Central memory CD8-positive, alpha-beta T cell (primary cell): ENCODE measurements around the gene C10orf95.
"Not testable (repeated sequence)": the region's sequence is repeated elsewhere in the genome, so short reads cannot be mapped to it uniquely, and the experiment has no call there.

Experiments
- ATAC-seq: fragments of 150-1000 bp; cut with Tn5 transposase; replicated peaks from 2 replicates; pipeline ENCODE4 v1.10.0; 2022; ENCODE audit warnings: mild to moderate bottlenecking, moderate FRiP score, moderate number of reproducible peaks; ENCODE audit not compliant: poor library complexity, severe bottlenecking; ENCODE audit errors: extremely low read depth
- DNase-seq, 2 donors: peaks; one replicate each; pipeline ENCODE4 v3.0.0; 2021; ENCODE audit warnings: low spot score in 2 of 2
- H3K27ac Mint-ChIP-seq: one replicate; pipeline ENCODE4 v1.8.0; 2022; ENCODE audit warnings: low read depth, mild to moderate bottlenecking, moderate library complexity, mixed read lengths
- H3K27me3 Mint-ChIP-seq: one replicate; pipeline ENCODE4 v1.8.0; 2022; ENCODE audit warnings: mixed read lengths
- H3K36me3 Mint-ChIP-seq: one replicate; pipeline ENCODE4 v1.8.0; 2022; ENCODE audit warnings: mild to moderate bottlenecking, moderate library complexity, mixed read lengths; ENCODE audit not compliant: insufficient read depth
- H3K4me1 Mint-ChIP-seq: one replicate; pipeline ENCODE4 v1.8.0; 2022; ENCODE audit warnings: mixed read lengths
- H3K4me3 Mint-ChIP-seq: one replicate; pipeline ENCODE4 v1.8.0; 2022; ENCODE audit warnings: mild to moderate bottlenecking, moderate library complexity, mixed read lengths
- H3K9me3 Mint-ChIP-seq: one replicate; pipeline ENCODE4 v1.8.0; 2022; ENCODE audit warnings: mixed read lengths

The C10orf95 gene, protein sequence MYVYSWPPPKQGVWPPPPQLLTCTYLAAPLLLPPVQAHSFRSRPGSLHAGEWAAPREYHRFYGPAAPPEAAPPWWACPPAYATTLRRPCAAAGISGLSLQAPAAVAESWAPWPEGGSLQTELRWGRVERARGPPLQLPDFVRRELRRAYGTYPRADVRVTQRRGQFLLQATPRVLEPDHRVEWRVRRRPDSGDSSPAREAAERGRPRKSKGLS

GRCh38 chr10:102451105-102451969 is at the start of gene C10orf95:
Gene C10orf95 (minus strand): TSS chr10:102451543. CDS start chr10:102451093, 450 bp downstream.
- Mint-ChIP-seq H3K27ac (peak within 1 kb of the TSS; percentile 92), H3K36me3 (peaks cover 9% of the 10 kb centered on the region)
- no peak for ATAC-seq

GRCh38 chr10:102500686-102501085 is 49.3 kb upstream of the C10orf95 start:
- not testable (repeated sequence) for H3K4me3 Mint-ChIP-seq, H3K27ac Mint-ChIP-seq, H3K9me3 Mint-ChIP-seq, ATAC-seq, H3K27me3 Mint-ChIP-seq, DNase-seq
- H3K4me1 Mint-ChIP-seq: peaks cover 39% of the 10 kb centered on the region
- peaks cover 18% of the 10 kb centered on the region for H3K36me3 Mint-ChIP-seq

More at GRCh38 chr10:102451105-102451969, at the start of gene C10orf95:
- Mint-ChIP-seq H3K4me3 (peak within 1 kb of the TSS; percentile 90), H3K27me3 (no peaks in the 10 kb centered on the region), H3K9me3 (no peaks in the 10 kb centered on the region), H3K4me1 (peaks cover 20% of the 10 kb centered on the region)
- DNase-seq: no peak

- Mint-ChIP-seq H3K36me3 (peaks cover 16% of the 10 kb centered on the region), H3K27me3 (no peaks in the 10 kb centered on the region), H3K4me1 (peaks cover 27% of the 10 kb centered on the region), H3K9me3 (no peaks in the 10 kb centered on the region), H3K4me3 (no peak overlapping the region), H3K27ac (no peak overlapping the region)
- no peak for ATAC-seq
- DNase-seq: no peak
These were observed 48.0 kb upstream of the C10orf95 start for GRCh38 chr10:102499356-102499755.

GRCh38 chr10:102497545-102497944 is 46.2 kb upstream of the C10orf95 start:
- H3K4me3 Mint-ChIP-seq: no peak overlapping the region
- H3K4me1 Mint-ChIP-seq: peaks cover 35% of the 10 kb centered on the region
- H3K27ac Mint-ChIP-seq: no peak overlapping the region
- H3K36me3 Mint-ChIP-seq: peaks cover 16% of the 10 kb centered on the region
- H3K27me3 Mint-ChIP-seq: no peaks in the 10 kb centered on the region
- ATAC-seq (no peak), DNase-seq (no peak)
- no peaks in the 10 kb centered on the region for H3K9me3 Mint-ChIP-seq

GRCh38 chr10:102493771-102494170 is 42.4 kb upstream of the C10orf95 start:
- H3K4me1 Mint-ChIP-seq: peaks cover 32% of the 10 kb centered on the region
- DNase-seq (no peak), ATAC-seq (no peak)
- no peak overlapping the region for H3K4me3 Mint-ChIP-seq
- no peak overlapping the region for H3K27ac Mint-ChIP-seq
- peaks cover 36% of the 10 kb centered on the region for H3K36me3 Mint-ChIP-seq
- H3K27me3 Mint-ChIP-seq: no peaks in the 10 kb centered on the region
- no peaks in the 10 kb centered on the region for H3K9me3 Mint-ChIP-seq

GRCh38 chr10:102492983-102493382 is 41.6 kb upstream of the C10orf95 start:
- peak overlapping the region; percentile 79 for H3K27ac Mint-ChIP-seq
- H3K4me3 Mint-ChIP-seq: no peak overlapping the region
- H3K27me3 Mint-ChIP-seq: no peaks in the 10 kb centered on the region
- DNase-seq (no peak), ATAC-seq (no peak)
- peaks cover 28% of the 10 kb centered on the region for H3K4me1 Mint-ChIP-seq
- no peaks in the 10 kb centered on the region for H3K9me3 Mint-ChIP-seq
- H3K36me3 Mint-ChIP-seq: peaks cover 44% of the 10 kb centered on the region

DNA sequence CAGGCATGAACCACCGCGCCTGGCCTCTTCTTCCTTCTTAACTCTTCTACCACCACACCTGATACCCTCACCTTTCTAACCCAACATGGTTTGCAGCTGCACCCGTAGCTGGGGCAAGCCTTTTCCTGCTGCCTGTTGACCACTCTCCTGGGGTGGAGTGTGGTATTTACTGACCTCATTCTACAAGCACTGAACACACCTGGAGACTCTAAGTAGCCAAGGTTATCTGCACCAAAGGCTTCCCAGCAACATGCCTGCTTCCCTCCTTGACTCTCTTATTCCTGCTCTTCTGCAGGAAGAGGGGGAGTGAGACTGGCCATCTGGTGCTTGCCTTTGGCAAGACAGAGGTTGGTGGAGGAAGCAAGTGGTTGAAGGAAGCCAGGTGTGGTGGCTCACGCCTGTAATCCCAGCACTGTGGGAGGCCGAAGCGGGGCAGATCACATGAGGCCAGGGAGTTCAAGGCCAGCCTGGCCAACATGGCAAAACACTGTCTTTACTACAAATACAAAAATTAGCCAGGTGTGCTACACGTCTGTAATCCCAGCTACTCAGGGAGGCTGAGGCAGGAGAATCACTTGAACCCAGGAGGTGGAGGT is 41.1 kb upstream of the C10orf95 start:
- Mint-ChIP-seq H3K27me3 (no peaks in the 10 kb centered on the region), H3K27ac (peak overlapping the region; percentile 79), H3K4me1 (peaks cover 23% of the 10 kb centered on the region), H3K9me3 (no peaks in the 10 kb centered on the region), H3K4me3 (no peak overlapping the region), H3K36me3 (peaks cover 49% of the 10 kb centered on the region)
- DNase-seq: no peak
- ATAC-seq: no peak

DNA sequence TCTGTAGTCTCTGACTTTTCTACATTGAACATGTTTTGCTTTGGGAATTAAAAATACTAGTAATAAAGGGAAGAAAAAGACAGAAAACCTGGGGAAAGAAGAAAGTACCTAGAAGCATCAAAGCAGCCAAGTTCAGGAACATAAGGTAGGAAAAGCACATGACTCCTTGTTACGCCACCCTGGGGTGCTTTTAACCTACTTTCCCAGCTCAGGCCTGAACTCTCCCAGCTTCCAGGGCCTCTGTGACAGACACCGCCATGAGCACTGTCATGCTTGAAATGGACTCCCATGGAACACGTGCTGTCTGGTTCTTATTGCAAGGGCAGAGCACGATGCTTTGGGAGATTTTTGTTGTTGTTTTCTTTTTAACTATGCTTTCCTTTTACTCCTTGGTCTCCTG is 39.8 kb upstream of the C10orf95 start:
- DNase-seq: no peak
- Mint-ChIP-seq H3K9me3 (no peaks in the 10 kb centered on the region), H3K27me3 (no peaks in the 10 kb centered on the region), H3K4me1 (peaks cover 18% of the 10 kb centered on the region), H3K36me3 (peaks cover 53% of the 10 kb centered on the region), H3K4me3 (no peak overlapping the region), H3K27ac (no peak overlapping the region)
- no peak for ATAC-seq

DNA sequence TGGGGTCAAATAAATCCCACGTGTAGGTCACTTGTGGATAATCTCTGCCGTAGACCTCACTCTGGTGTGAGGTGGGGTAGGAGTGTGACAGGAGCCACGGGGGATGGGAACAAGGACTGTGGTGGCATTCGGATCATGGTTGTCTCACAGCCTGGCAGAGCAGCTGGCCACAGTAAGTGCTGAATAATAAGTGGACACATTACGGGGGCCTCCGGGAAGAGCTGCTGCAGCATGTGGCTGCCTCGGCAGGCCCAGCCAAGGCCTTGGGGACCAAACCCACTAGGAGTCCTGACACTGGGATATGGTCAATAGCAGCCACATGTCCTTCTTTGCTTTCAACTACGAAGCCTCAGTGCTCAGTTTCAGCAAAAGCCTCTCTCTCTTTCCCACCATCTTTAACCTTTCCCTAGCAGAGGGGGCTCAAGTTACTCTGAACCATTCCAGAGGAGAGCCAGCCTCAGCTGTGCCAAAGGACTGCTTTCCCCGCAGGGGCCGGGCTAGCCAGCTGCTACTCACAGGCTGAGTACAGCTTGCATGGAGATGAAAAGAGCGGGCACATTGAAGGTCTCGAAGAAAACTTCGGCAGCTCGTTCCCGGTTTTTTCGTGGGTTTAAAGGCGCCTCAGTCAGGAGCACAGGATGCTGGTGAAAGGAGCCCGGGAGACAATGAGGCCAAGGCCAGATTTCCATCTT is 33.9 kb upstream of the C10orf95 start:
- H3K9me3 Mint-ChIP-seq: no peaks in the 10 kb centered on the region
- DNase-seq: no peak
- no peak for ATAC-seq
- no peak overlapping the region for H3K4me3 Mint-ChIP-seq
- H3K27ac Mint-ChIP-seq: no peak overlapping the region
- H3K27me3 Mint-ChIP-seq: no peaks in the 10 kb centered on the region
- H3K4me1 Mint-ChIP-seq: no peaks in the 10 kb centered on the region
- H3K36me3 Mint-ChIP-seq: peaks cover 86% of the 10 kb centered on the region

- ATAC-seq (no peak), DNase-seq (no peak)
- Mint-ChIP-seq H3K4me3 (no peak overlapping the region), H3K36me3 (peaks cover 81% of the 10 kb centered on the region), H3K4me1 (peaks cover 3% of the 10 kb centered on the region), H3K27ac (no peak overlapping the region), H3K27me3 (no peaks in the 10 kb centered on the region), H3K9me3 (no peaks in the 10 kb centered on the region)
These were observed 32.7 kb upstream of the C10orf95 start for GRCh38 chr10:102484021-102484420.

- ATAC-seq (no peak), DNase-seq (no peak)
- H3K36me3 Mint-ChIP-seq: peaks cover 53% of the 10 kb centered on the region
These were observed 29.1 kb upstream of the C10orf95 start for GRCh38 chr10:102480396-102480795.

DNA sequence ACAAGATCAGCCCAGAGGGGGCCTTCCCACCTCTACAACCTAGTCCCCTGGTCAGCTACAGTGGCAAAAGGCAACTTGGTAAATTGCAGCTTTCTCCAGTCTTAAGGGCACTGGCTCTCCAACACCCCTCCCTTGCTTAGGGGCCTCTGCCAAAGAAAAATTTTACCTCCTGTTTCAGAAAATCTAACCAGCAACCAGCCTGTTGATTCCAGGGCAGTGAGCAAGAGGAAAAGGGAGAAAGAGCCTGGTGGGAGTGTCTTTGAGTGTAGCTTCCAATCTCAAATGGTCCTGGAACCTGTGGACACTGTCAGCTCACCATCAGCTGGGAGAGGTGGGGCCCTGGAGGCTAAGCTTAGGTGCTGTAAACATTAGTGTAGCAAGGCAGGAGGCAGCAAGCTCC is 28.3 kb upstream of the C10orf95 start:
- Mint-ChIP-seq H3K4me3 (no peak overlapping the region), H3K36me3 (peaks cover 45% of the 10 kb centered on the region), H3K9me3 (no peaks in the 10 kb centered on the region), H3K27ac (no peak overlapping the region), H3K4me1 (peaks cover 6% of the 10 kb centered on the region), H3K27me3 (no peaks in the 10 kb centered on the region)
- DNase-seq: no peak
- ATAC-seq: no peak

More at GRCh38 chr10:102480396-102480795, 29.1 kb upstream of the C10orf95 start:
- Mint-ChIP-seq H3K4me1 (peaks cover 6% of the 10 kb centered on the region), H3K27ac (peak overlapping the region; percentile 68), H3K9me3 (no peaks in the 10 kb centered on the region), H3K27me3 (no peaks in the 10 kb centered on the region), H3K4me3 (no peak overlapping the region)
